Activated CD4-positive, alpha-beta T cell treated with anti-CD3 and anti-CD28 coated beads, Interleukin-2, amount 50 U/mL, for 48 hours (primary cell): ENCODE results near the gene SH3BP1.
"Not testable (repeated sequence)": the region's sequence is repeated elsewhere in the genome, so short reads cannot be mapped to it uniquely, and the experiment has no call there.

ENCODE experiments used
- DNase-seq, 2 experiments: peaks; one replicate each; pipeline ENCODE4 v3.0.0-alpha.2; 2020

The SH3BP1 gene

GRCh38 chr22:37635157-37635556 lies 4.3 kb upstream of the SH3BP1 start:
- no peak for DNase-seq

- DNase-seq: peak in 1 of 2 experiments; percentile 30
These were observed 3.1 kb upstream of the SH3BP1 start for GRCh38 chr22:37636186-37636948.

- DNase-seq: no peak
These were observed 2.6 kb upstream of the SH3BP1 start for GRCh38 chr22:37636949-37637273.

GRCh38 chr22:37638391-37639069 lies 939 bp upstream of the SH3BP1 start:
- DNase-seq: peak; percentile 34 to 46

GRCh38 chr22:37639771-37640590 lies 512 bp downstream of the SH3BP1 start:
- DNase-seq: peak; percentile 37 to 43

GRCh38 chr22:37640591-37641560 lies 1.4 kb downstream of the SH3BP1 start:
- DNase-seq: no peak

GRCh38 chr22:37641561-37641949 lies 2.1 kb downstream of the SH3BP1 start:
- DNase-seq: no peak

- DNase-seq: peak; percentile 96
These were observed 3.9 kb downstream of the SH3BP1 start for GRCh38 chr22:37643225-37643847.

GRCh38 chr22:37647317-37647716 lies 7.8 kb downstream of the SH3BP1 start:
- DNase-seq: no peak

GRCh38 chr22:37647928-37648327 lies 8.5 kb downstream of the SH3BP1 start:
- DNase-seq: no peak

GRCh38 chr22:37650463-37651136 lies 11.1 kb downstream of the SH3BP1 start:
- DNase-seq: no peak

- no peak for DNase-seq
These were observed 15.2 kb downstream of the SH3BP1 start for GRCh38 chr22:37654563-37655251.

GRCh38 chr22:37655252-37655563 lies 15.7 kb downstream of the SH3BP1 start:
- no peak for DNase-seq

- not testable (repeated sequence) for DNase-seq
These were observed 17.1 kb downstream of the SH3BP1 start for GRCh38 chr22:37656583-37656982.

GRCh38 chr22:37657590-37658132 lies 18.2 kb downstream of the SH3BP1 start:
- no peak for DNase-seq

- peak; percentile 99 for DNase-seq
These were observed 18.9 kb downstream of the SH3BP1 start, which contains the start of gene PDXP for GRCh38 chr22:37658133-37659065. TSS of gene PDXP (plus strand) at chr22:37658723. CDS start at chr22:37658783, 60 bp downstream.

GRCh38 chr22:37659066-37659896 lies 19.8 kb downstream of the SH3BP1 start:
- peak in 1 of 2 experiments; percentile 25 for DNase-seq
